ENCODE results near the gene ZBED1.
"Not testable (repeated sequence)": the region's sequence is repeated elsewhere in the genome, so short reads cannot be mapped to it uniquely, and the experiment has no call there.

ZBED1 gene

DNA sequence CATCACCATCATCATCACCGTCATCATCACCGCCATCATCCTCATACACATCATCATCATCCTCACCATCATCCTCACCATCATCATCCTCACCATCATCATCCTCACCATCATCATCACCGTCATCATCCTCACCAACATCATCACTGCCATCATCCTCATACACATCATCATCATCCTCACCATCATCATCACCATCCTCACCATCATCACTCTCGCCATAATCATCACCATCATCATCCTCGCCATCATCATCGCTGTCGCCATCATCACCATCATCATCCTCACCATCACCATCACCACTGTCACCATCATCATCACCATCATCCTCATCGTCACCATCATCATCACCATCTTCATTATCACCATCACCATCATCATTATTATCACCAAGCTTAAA lies 19.8 kb upstream of the ZBED1 start:
- in situ Hi-C loops (cut with MboI; ENCODE audit: low pct_unique_long_range_greater_than_20kb, low sequenced_read_pairs, unreplicated experiment), result no loop called here
- TF ChIP-seq, protein P1, sequence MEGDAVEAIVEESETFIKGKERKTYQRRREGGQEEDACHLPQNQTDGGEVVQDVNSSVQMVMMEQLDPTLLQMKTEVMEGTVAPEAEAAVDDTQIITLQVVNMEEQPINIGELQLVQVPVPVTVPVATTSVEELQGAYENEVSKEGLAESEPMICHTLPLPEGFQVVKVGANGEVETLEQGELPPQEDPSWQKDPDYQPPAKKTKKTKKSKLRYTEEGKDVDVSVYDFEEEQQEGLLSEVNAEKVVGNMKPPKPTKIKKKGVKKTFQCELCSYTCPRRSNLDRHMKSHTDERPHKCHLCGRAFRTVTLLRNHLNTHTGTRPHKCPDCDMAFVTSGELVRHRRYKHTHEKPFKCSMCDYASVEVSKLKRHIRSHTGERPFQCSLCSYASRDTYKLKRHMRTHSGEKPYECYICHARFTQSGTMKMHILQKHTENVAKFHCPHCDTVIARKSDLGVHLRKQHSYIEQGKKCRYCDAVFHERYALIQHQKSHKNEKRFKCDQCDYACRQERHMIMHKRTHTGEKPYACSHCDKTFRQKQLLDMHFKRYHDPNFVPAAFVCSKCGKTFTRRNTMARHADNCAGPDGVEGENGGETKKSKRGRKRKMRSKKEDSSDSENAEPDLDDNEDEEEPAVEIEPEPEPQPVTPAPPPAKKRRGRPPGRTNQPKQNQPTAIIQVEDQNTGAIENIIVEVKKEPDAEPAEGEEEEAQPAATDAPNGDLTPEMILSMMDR (IDR thresholded peaks at IDR 0.05; ENCODE audit: extremely low read depth, insufficient read depth, missing control alignments), result no peak

DNA sequence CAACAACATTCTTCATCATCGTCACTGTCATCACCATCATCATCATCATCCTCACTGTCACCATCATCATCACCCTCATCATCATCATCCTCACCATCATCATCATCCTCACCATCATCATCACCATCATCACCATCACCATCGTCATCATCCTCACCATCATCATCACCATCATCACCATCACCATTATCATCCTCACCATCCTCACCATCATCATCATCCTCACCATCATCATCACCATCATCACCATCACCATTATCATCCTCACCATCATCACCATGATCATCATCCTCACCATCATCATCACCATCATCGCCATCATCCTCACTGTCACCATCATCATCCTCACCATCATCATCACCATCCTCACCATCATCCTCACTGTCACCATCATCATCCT lies 18.9 kb upstream of the ZBED1 start:
- DNase-seq (ENCODE audit: low spot score); in situ Hi-C loops (cut with MboI; ENCODE audit: low pct_unique_long_range_greater_than_20kb, low sequenced_read_pairs, unreplicated experiment): not testable (repeated sequence)

More for the DNA sequence above, 19.8 kb upstream of the ZBED1 start:
- DNase-seq (ENCODE audit: low spot score), result no peak

DNA sequence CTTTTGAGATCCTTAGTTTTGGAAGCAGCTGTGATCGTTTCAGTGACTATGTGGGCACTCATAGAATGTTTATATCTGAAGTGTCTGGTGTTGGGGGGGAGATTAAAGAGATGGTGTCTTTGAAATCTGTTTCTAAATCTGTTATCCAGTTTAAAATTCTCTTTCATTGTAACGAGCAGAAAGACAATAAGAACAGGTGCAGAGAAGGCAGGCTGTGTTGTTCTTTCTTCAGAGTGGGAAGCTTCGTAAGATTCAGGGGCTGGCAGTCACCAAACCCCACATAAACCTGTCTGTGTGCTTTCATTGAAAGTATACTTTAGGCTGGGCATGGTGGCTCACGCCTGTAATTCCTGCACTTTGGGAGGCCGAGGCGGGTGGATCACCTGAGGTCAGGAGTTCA lies 16.3 kb upstream of the ZBED1 start:
- TF ChIP-seq, protein P1 (IDR thresholded peaks at IDR 0.05; ENCODE audit: extremely low read depth, insufficient read depth, missing control alignments), result no peak
- DNase-seq (ENCODE audit: low spot score), result no peak
- in situ Hi-C loops (cut with MboI; ENCODE audit: low pct_unique_long_range_greater_than_20kb, low sequenced_read_pairs, unreplicated experiment), result no loop called here

DNA sequence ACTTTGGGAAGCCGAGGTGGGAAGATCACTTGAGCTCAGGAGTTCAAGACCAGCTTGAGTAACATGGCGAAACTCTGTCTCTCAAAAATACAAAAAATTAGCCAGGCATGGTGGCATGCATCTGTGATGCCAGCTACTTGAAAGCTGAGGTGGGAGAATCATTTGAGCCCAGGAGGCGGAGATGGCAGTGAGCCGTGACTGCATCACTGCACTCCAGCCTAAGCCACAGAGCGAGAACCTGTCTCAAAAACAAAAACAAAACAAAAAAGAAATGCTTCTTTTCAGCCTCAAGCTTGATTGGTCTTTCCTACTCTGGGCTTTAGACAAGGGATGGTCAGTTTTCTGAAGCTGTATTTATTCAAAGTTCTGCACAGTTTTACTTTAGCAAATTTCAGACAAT lies 15.8 kb upstream of the ZBED1 start:
- in situ Hi-C loops (cut with MboI; ENCODE audit: low pct_unique_long_range_greater_than_20kb, low sequenced_read_pairs, unreplicated experiment), result no loop called here
- TF ChIP-seq, protein P1 (IDR thresholded peaks at IDR 0.05; ENCODE audit: extremely low read depth, insufficient read depth, missing control alignments), result no peak
- no peak for DNase-seq (ENCODE audit: low spot score)

DNA sequence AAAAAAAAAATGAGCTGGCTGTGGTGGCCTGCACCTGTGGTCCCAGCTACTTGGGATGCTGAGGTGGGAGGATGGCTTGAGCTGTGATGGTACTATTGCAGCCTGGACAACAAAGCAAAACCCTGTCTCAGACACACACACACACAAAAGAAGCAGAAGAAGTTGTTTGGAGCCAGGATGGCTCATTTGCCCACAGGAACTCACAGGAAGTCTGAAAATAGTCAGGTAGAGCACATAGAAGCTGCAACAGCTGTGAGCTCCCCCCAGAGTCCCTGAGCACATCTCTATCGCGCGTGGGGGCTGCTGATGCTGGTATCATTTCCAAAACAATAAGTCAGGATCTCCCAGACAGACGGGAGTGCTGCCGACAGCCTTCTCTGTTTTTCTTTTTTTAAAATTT lies 13.4 kb upstream of the ZBED1 start:
- TF ChIP-seq, protein P1 (IDR thresholded peaks at IDR 0.05; ENCODE audit: extremely low read depth, insufficient read depth, missing control alignments), result no peak
- in situ Hi-C loops (cut with MboI; ENCODE audit: low pct_unique_long_range_greater_than_20kb, low sequenced_read_pairs, unreplicated experiment), result no loop called here
- no peak for DNase-seq (ENCODE audit: low spot score)

DNA sequence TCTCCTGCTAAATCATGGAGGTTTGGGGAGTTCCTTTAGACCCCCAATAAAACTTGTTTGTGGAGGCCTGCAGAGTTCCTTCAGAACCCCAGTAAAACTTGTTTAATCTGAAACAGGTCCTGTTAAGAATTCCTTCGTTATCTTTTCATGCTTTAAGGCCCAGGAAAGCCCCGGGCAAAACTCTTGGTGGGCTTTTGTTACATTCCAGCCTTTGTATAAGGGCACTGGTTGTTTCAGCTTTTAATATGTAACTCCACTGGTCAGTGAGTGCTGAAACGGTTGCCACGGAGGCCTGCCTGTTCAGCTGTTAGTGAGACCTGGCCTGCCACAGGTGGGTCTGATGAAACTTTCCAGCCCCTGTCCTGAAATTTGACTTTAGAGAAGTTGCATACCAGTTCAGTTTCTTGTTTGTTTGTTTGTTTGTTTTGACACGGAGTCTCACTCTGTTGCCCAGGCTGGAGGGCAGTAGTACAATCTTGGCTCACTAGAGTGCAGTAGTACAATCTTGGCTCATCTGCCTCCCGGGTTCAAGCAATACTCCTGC lies 12.4 kb upstream of the ZBED1 start:
- in situ Hi-C loops (cut with MboI; ENCODE audit: low pct_unique_long_range_greater_than_20kb, low sequenced_read_pairs, unreplicated experiment), result no loop called here
- no peak for DNase-seq (ENCODE audit: low spot score)
- TF ChIP-seq, protein P1 (IDR thresholded peaks at IDR 0.05; ENCODE audit: extremely low read depth, insufficient read depth, missing control alignments), result no peak

DNA sequence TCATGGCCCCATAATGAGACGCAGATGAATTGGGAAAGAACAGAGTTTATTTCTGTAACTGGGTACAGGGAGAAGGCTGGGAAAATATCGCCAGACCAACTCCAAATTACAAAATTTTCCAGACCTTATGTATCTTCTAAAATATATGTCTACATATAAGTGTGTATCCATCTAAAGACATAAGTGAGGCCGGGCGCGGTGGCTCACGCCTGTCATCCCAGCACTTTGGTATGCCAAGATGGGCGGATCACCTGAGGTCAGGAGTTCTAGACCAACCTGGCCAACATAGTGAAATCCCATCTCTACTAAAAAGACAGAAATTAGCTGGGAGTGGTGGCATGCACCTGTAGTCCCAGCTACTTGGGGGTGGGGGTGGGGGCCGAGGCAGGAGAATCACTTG lies 11.7 kb upstream of the ZBED1 start:
- TF ChIP-seq, protein P1 (IDR thresholded peaks at IDR 0.05; ENCODE audit: extremely low read depth, insufficient read depth, missing control alignments), result no peak
- no peak for DNase-seq (ENCODE audit: low spot score)
- in situ Hi-C loops (cut with MboI; ENCODE audit: low pct_unique_long_range_greater_than_20kb, low sequenced_read_pairs, unreplicated experiment), result no loop called here
